K562 (cell line): ENCODE results near the gene MFSD2B. TPM values are rescaled to one million over a fixed set of nuclear protein-coding genes. Genes with fewer than 3 reads are reported as not detected.
A peak's percentile ranks its signal among the peaks of the same experiment; 100 is the strongest.

Experiments
- E2F6 ChIP-seq, 2 experiments: IDR thresholded peaks; 2 replicates each; pipeline ENCODE4 v1.6.1; 2011; ENCODE audit warnings: borderline replicate concordance in 1 of 2, control low read depth in 1 of 2, low read depth in 1 of 2, low read length in 1 of 2, mild to moderate bottlenecking in 1 of 2, mixed read lengths in 1 of 2, moderate library complexity in 1 of 2; ENCODE audit not compliant: insufficient read depth in 1 of 2, insufficient read length in 1 of 2, poor library complexity in 1 of 2, severe bottlenecking in 1 of 2; ENCODE audit errors: extremely low read depth in 1 of 2
- ESRRB ChIP-seq: fragments of 250-450 bp; sonication (Bioruptor Pico); IDR thresholded peaks from 2 replicates; pipeline ENCODE4 v1.5.0; 2020; ENCODE audit warnings: mild to moderate bottlenecking, moderate library complexity, borderline replicate concordance
- GTF2B ChIP-seq: IDR thresholded peaks from 2 replicates; pipeline ENCODE4 v1.6.1; 2011; ENCODE audit not compliant: insufficient read length; ENCODE audit errors: extremely low read depth
- IRF1 ChIP-seq: sonication (generic); formaldehyde crosslinking; IDR thresholded peaks from 2 replicates; pipeline ENCODE4 v1.8.0; 2022; ENCODE audit warnings: missing genetic modification reagents, mild to moderate bottlenecking, borderline replicate concordance
- NFE2L1 ChIP-seq: fragments of 450-650 bp; IDR thresholded peaks from 2 replicates; pipeline ENCODE4 v1.6.1; 2016; ENCODE audit warnings: missing genetic modification characterization, low read depth, mild to moderate bottlenecking, missing compliant biosample characterization, moderate library complexity, borderline replicate concordance
- RBM22 ChIP-seq: fragments of 200-400 bp; formaldehyde crosslinking; IDR thresholded peaks from 2 replicates; pipeline ENCODE4 v1.6.1; 2018; ENCODE audit warnings: low read length, low read depth; ENCODE audit not compliant: poor library complexity, severe bottlenecking
- STAT6 ChIP-seq: sonication (generic); formaldehyde crosslinking; IDR thresholded peaks from 2 replicates; pipeline ENCODE4 v1.8.1; 2023; ENCODE audit warnings: mild to moderate bottlenecking, missing genetic modification reagents
- TFAP4 ChIP-seq: sonication (generic); formaldehyde crosslinking; IDR thresholded peaks from 2 replicates; pipeline ENCODE4 v1.8.0; 2022; ENCODE audit warnings: missing genetic modification reagents, mild to moderate bottlenecking, moderate library complexity, borderline replicate concordance
- U2AF1 ChIP-seq: fragments of 200-400 bp; formaldehyde crosslinking; optimal IDR thresholded peaks from 2 replicates; pipeline ENCODE3; 2017; ENCODE audit warnings: mild to moderate bottlenecking, low read depth, low read length, moderate library complexity
- UBTF ChIP-seq, 2 experiments: IDR thresholded peaks; 2 replicates each; pipeline ENCODE4 v1.6.1; 2012; ENCODE audit warnings: improper control_type of control experiment in 2 of 2, low read depth in 2 of 2, low read length in 2 of 2, borderline replicate concordance in 1 of 2
- USF1 ChIP-seq: sonication (generic); formaldehyde crosslinking; IDR thresholded peaks from 2 replicates; pipeline ENCODE4 v1.9.0; 2022; ENCODE audit warnings: mild to moderate bottlenecking, missing genetic modification reagents
- ZFX ChIP-seq: sonication (generic); formaldehyde crosslinking; IDR thresholded peaks from 2 replicates; pipeline ENCODE4 v1.8.0; 2022; ENCODE audit warnings: mild to moderate bottlenecking, missing genetic modification reagents, moderate library complexity
- ZNF239 ChIP-seq: fragments of 250-450 bp; sonication (Bioruptor Pico); IDR thresholded peaks from 2 replicates; pipeline ENCODE4 v1.4.0; 2020; ENCODE audit warnings: mild to moderate bottlenecking
- polyA plus RNA-seq, 8 experiments: library from polyadenylated mRNA; depleted of rRNA in 4 of 8; stranded (reverse) in 5 of 8; unstranded in 3 of 8; fragments of >200 nt; fragmentation: Nextera tagmentation in 2 of 8; fragmentation: Illumina TruSeq in 1 of 8; extraction: Ambion mirVana in 2 of 8; extraction: Trizol in 1 of 8; gene quantifications; 2 replicates each; pipeline versions ENCODE4 v1.2.1 to v1.2.3, GENCODE V29; 2011 to 2014; ENCODE audit warnings: inconsistent platforms in 1 of 8, missing spikeins in 1 of 8
- total RNA-seq, 7 experiments: library from RNA; depleted of rRNA in 6 of 7; stranded (reverse); fragments of >200 nt in 6 of 7; fragmentation: Illumina TruSeq in 2 of 7; extraction: Trizol in 2 of 7; gene quantifications; 2 replicates each; pipeline versions ENCODE4 v1.2.1 to v1.2.3, GENCODE V29; 2011 to 2021; ENCODE audit warnings: low replicate concordance in 1 of 7

Gene MFSD2B
- total and polyA plus RNA-seq, 9 of the 15 experiments (the other 6 are each of a cell fraction or from before 2014, with no cell fraction given), result 2.6 to 10.9 (median 6.8) TPM

- TF ChIP-seq E2F6 (IDR thresholded peaks at IDR 0.05; ENCODE audit: borderline replicate concordance in 1 of 2, extremely low read depth in 1 of 2, insufficient read depth in 1 of 2, insufficient read length in 1 of 2, low read depth in 1 of 2, low read length in 1 of 2, poor library complexity in 1 of 2, severe bottlenecking in 1 of 2) (peak; percentile 5 to 30), TFAP4 (CRISPR knock-in tag) (peak; percentile 29; the same call in 1 of the 2 replicates), ZNF239 (CRISPR knock-in tag) (no peak; the same call in 1 of the 2 replicates), NFE2L1 (tag) (no peak), IRF1 (CRISPR knock-in tag) (no peak), USF1 (CRISPR knock-in tag) (no peak), GTF2B (no peak), ZFX (peak; percentile 80), ESRRB (no peak), U2AF1 (no peak), RBM22 (peak; percentile 40), UBTF (IDR thresholded peaks at IDR 0.05; ENCODE audit: borderline replicate concordance in 1 of 2, low read depth in 2 of 2, low read length in 2 of 2) (0 out of 4 replicates have a peak, but pooled peaks have one; percentile 34 to 40), STAT6 (CRISPR knock-in tag) (0 out of 2 replicates have a peak, but pooled peaks have one; percentile 24)
These were observed 778 bp downstream of the MFSD2B start (continued) for GRCh38 chr2:24010477-24011249.
